Measurements from ENCODE around the gene NCAM1. TPM values are rescaled to one million over a fixed set of nuclear protein-coding genes. Genes with fewer than 3 reads are reported as not detected.

The NCAM1 gene
- total and polyA plus RNA-seq, 4 experiments from 2014 or later, result 0.39 TPM; not detected in 3

DNA sequence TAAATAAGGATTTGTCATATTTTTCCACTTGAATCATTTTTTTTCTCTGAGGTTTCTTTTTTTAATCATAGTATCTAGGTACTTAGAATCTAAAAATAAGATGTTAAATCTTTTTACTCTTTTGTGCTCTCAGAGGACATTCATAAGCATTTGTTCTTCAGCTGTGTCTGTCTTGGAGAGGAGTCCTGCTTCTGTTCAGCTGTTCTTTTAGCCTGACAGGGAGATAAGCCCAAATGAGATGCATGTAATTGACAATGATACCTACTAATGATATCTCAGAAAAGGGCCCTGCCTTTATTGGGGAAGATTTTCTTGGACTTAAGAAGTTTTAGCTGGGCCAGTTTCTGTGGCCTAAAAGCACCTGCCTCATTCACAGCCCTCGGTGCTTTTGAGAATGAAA, 156.9 kb downstream of the NCAM1 start:
- Mint-ChIP-seq H3K4me3 (no peak overlapping the region), H3K9me3 (no peaks in the 10 kb centered on the region), H3K36me3 (no peaks in the 10 kb centered on the region), H3K27me3 (peaks cover 7 to 20% of the 10 kb centered on the region in 2 donors), H3K27ac (no peak overlapping the region), H3K4me1 (no peaks in the 10 kb centered on the region)
- no peak overlapping the region for H3K4me3 ChIP-seq (ENCODE audit: low read length in 2 of 2)
- intact Hi-C loops (cut with micrococcal nuclease), result no loop called here
- no peaks in the 10 kb centered on the region for H3K4me1 ChIP-seq (ENCODE audit: insufficient read depth, low read length)
- CTCF ChIA-PET (ENCODE audit: partially characterized antibody), result no interaction called here
- no peak for DNase-seq
- no peaks in the 10 kb centered on the region for H3K36me3 ChIP-seq (ENCODE audit: insufficient read depth, low read length)
- POLR2A ChIA-PET (ENCODE audit: partially characterized antibody), result no interaction called here
- no peaks in the 10 kb centered on the region for H3K9me3 ChIP-seq (ENCODE audit: control insufficient read depth in 1 of 2, low read length in 2 of 2)
- no peak overlapping the region for H3K27ac ChIP-seq (ENCODE audit: low read depth, low read length)
- no peaks in the 10 kb centered on the region for H3K27me3 ChIP-seq (ENCODE audit: insufficient read depth, low read length)

DNA sequence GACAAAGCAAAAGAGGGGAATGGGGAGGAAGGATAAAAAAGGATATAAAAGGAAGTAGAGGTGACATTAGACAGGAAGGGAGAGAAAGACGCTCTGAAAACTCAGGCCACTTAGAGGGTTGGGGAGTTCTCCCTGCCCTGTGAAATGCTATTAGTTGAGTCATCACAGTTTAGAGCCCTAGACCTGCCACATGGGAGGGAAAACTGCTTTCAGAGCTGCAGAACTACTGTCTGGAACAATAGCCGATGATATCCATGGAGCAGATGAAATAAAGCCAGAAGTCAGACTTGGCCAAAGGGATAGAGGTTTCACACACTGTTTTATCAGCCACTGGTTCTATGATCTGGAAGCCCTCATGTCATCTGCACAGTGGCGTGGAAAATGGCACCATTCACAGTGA, 157.9 kb downstream of the NCAM1 start:
- Histone ChIP-seq H3K9me3 (ENCODE audit: control insufficient read depth in 1 of 2, low read length in 2 of 2) (no peaks in the 10 kb centered on the region), H3K36me3 (ENCODE audit: insufficient read depth, low read length) (no peaks in the 10 kb centered on the region), H3K27ac (ENCODE audit: low read depth, low read length) (no peak overlapping the region), H3K4me1 (ENCODE audit: insufficient read depth, low read length) (no peaks in the 10 kb centered on the region), H3K27me3 (ENCODE audit: insufficient read depth, low read length) (no peaks in the 10 kb centered on the region), H3K4me3 (ENCODE audit: low read length in 2 of 2) (no peak overlapping the region)
- CTCF ChIA-PET (ENCODE audit: partially characterized antibody), result no interaction called here
- Mint-ChIP-seq H3K4me3 (no peak overlapping the region), H3K9me3 (no peaks in the 10 kb centered on the region), H3K36me3 (no peaks in the 10 kb centered on the region), H3K27me3 (peaks cover 5 to 18% of the 10 kb centered on the region in 2 donors), H3K4me1 (no peaks in the 10 kb centered on the region), H3K27ac (no peak overlapping the region)
- intact Hi-C loops (cut with micrococcal nuclease), result no loop called here
- DNase-seq, result no peak
- POLR2A ChIA-PET (ENCODE audit: partially characterized antibody), result no interaction called here

- intact Hi-C loops (cut with micrococcal nuclease), result no loop called here
- Histone ChIP-seq H3K27me3 (ENCODE audit: insufficient read depth, low read length) (no peaks in the 10 kb centered on the region), H3K27ac (ENCODE audit: low read depth, low read length) (no peak overlapping the region), H3K36me3 (ENCODE audit: insufficient read depth, low read length) (no peaks in the 10 kb centered on the region), H3K4me1 (ENCODE audit: insufficient read depth, low read length) (no peaks in the 10 kb centered on the region), H3K4me3 (ENCODE audit: low read length in 2 of 2) (no peak overlapping the region), H3K9me3 (ENCODE audit: control insufficient read depth in 1 of 2, low read length in 2 of 2) (no peaks in the 10 kb centered on the region)
- no peaks in the 10 kb centered on the region for H3K9me3 Mint-ChIP-seq
- H3K27ac Mint-ChIP-seq, result no peak overlapping the region
- ChIA-PET POLR2A (ENCODE audit: partially characterized antibody) (no interaction called here), CTCF (ENCODE audit: partially characterized antibody) (no interaction called here)
- no peak for DNase-seq
- no peak overlapping the region for H3K4me3 Mint-ChIP-seq
- H3K27me3 Mint-ChIP-seq, result peaks cover 5 to 13% of the 10 kb centered on the region in 2 donors
- H3K4me1 Mint-ChIP-seq, result no peaks in the 10 kb centered on the region
- no peaks in the 10 kb centered on the region for H3K36me3 Mint-ChIP-seq
These were observed 158.9 kb downstream of the NCAM1 start for GRCh38 chr11:113119966-113120736.

DNA sequence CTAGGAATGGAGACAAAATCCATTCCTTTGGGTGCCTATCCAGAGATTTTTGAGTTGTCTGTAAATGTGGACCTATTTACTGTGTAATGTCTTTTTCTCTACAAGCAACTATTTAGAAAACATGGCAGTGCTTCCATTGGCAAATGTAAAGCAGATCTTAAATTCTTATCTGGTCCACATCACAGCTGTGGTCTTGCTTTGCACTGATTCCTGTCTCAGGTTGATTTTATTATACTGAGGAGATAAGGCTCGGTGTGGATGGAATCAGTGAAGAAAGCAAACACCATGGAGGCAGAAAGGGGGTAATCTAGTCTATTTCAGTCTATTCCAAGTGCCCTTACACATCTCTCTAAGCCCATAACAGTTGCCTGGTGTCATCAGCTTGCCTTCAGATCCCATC, 160.5 kb downstream of the NCAM1 start:
- H3K27me3 ChIP-seq (ENCODE audit: insufficient read depth, low read length), result no peaks in the 10 kb centered on the region
- CTCF ChIA-PET (ENCODE audit: partially characterized antibody), result no interaction called here
- intact Hi-C loops (cut with micrococcal nuclease), result no loop called here
- no peaks in the 10 kb centered on the region for H3K36me3 ChIP-seq (ENCODE audit: insufficient read depth, low read length)
- Mint-ChIP-seq H3K9me3 (no peaks in the 10 kb centered on the region), H3K4me3 (no peak overlapping the region), H3K27ac (no peak overlapping the region), H3K4me1 (no peaks in the 10 kb centered on the region), H3K36me3 (no peaks in the 10 kb centered on the region), H3K27me3 (peaks cover 5 to 15% of the 10 kb centered on the region in 2 donors)
- H3K9me3 ChIP-seq (ENCODE audit: control insufficient read depth in 1 of 2, low read length in 2 of 2), result no peaks in the 10 kb centered on the region
- POLR2A ChIA-PET (ENCODE audit: partially characterized antibody), result no interaction called here
- no peak for DNase-seq
- no peak overlapping the region for H3K4me3 ChIP-seq (ENCODE audit: low read length in 2 of 2)
- no peaks in the 10 kb centered on the region for H3K4me1 ChIP-seq (ENCODE audit: insufficient read depth, low read length)
- no peak overlapping the region for H3K27ac ChIP-seq (ENCODE audit: low read depth, low read length)

GRCh38 chr11:113124006-113124405, 162.8 kb downstream of the NCAM1 start:
- no peak overlapping the region for H3K27ac Mint-ChIP-seq
- no peaks in the 10 kb centered on the region for H3K27me3 ChIP-seq (ENCODE audit: insufficient read depth, low read length)
- H3K27me3 Mint-ChIP-seq, result peaks cover 0 to 13% of the 10 kb centered on the region in 2 donors
- H3K9me3 Mint-ChIP-seq, result no peaks in the 10 kb centered on the region
- no peaks in the 10 kb centered on the region for H3K4me1 Mint-ChIP-seq
- H3K4me3 ChIP-seq (ENCODE audit: low read length in 2 of 2), result no peak overlapping the region
- no peaks in the 10 kb centered on the region for H3K36me3 ChIP-seq (ENCODE audit: insufficient read depth, low read length)
- no peaks in the 10 kb centered on the region for H3K4me1 ChIP-seq (ENCODE audit: insufficient read depth, low read length)
- H3K36me3 Mint-ChIP-seq, result no peaks in the 10 kb centered on the region
- H3K4me3 Mint-ChIP-seq, result no peak overlapping the region
- CTCF ChIA-PET (ENCODE audit: partially characterized antibody), result no interaction called here
- POLR2A ChIA-PET (ENCODE audit: partially characterized antibody), result no interaction called here
- no peaks in the 10 kb centered on the region for H3K9me3 ChIP-seq (ENCODE audit: control insufficient read depth in 1 of 2, low read length in 2 of 2)
- no peak for DNase-seq
- H3K27ac ChIP-seq (ENCODE audit: low read depth, low read length), result no peak overlapping the region
- intact Hi-C loops (cut with micrococcal nuclease), result no loop called here

- ChIA-PET POLR2A (ENCODE audit: partially characterized antibody) (no interaction called here), CTCF (ENCODE audit: partially characterized antibody) (no interaction called here)
- H3K9me3 ChIP-seq (ENCODE audit: control insufficient read depth in 1 of 2, low read length in 2 of 2), result no peaks in the 10 kb centered on the region
- no peaks in the 10 kb centered on the region for H3K27me3 ChIP-seq (ENCODE audit: insufficient read depth, low read length)
- no peak overlapping the region for H3K27ac Mint-ChIP-seq
- no peak overlapping the region for H3K4me3 ChIP-seq (ENCODE audit: low read length in 2 of 2)
- no peak overlapping the region for H3K4me3 Mint-ChIP-seq
- H3K27ac ChIP-seq (ENCODE audit: low read depth, low read length), result no peak overlapping the region
- H3K4me1 ChIP-seq (ENCODE audit: insufficient read depth, low read length), result no peaks in the 10 kb centered on the region
- DNase-seq, result no peak
- no peaks in the 10 kb centered on the region for H3K4me1 Mint-ChIP-seq
- no peaks in the 10 kb centered on the region for H3K36me3 ChIP-seq (ENCODE audit: insufficient read depth, low read length)
- H3K27me3 Mint-ChIP-seq, result peaks cover 0 to 11% of the 10 kb centered on the region in 2 donors
- H3K9me3 Mint-ChIP-seq, result no peaks in the 10 kb centered on the region
- H3K36me3 Mint-ChIP-seq, result no peaks in the 10 kb centered on the region
- intact Hi-C loops (cut with micrococcal nuclease), result no loop called here
These were observed 163.4 kb downstream of the NCAM1 start for GRCh38 chr11:113124578-113124977.

DNA sequence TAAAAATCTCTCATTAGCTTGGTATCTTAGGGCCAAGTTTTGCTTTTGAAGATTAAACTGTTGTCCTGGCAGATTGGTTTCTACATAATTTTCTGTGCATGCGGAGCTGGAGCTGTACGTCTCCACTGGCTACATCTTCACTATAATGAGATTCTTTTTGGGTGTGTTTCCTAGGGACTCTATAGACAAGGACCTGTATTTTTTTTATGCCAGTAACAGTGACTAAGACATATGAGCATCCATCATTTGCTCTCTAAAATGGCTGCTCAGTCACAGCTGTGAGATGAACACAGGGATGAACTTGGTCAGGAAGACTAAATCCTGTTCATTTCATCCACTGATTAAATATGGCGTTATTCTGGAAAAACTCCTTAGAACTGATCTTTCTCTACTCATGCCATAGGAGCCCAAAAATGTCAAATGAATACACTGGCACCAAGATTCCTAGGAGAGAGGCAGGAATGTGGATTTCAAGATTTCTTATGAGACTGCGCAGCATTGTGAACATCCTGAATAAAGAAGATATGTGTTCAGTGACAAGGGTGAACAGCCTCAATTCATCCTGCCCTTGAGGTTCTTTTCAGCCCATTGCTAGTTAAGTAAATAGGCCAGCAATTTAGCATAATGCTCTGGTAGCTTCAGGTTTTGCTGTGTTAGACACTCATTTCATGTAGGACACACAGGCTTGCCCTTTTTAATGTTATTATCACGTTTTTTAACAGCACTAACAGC, 168.2 kb downstream of the NCAM1 start:
- peaks cover 2 to 3% of the 10 kb centered on the region in 2 donors for H3K27me3 Mint-ChIP-seq
- no peak overlapping the region for H3K27ac Mint-ChIP-seq
- H3K4me1 Mint-ChIP-seq, result no peaks in the 10 kb centered on the region

More for the DNA sequence above, 168.2 kb downstream of the NCAM1 start:
- Mint-ChIP-seq H3K4me3 (no peak overlapping the region), H3K9me3 (no peaks in the 10 kb centered on the region), H3K36me3 (no peaks in the 10 kb centered on the region)
- Histone ChIP-seq H3K27ac (ENCODE audit: low read depth, low read length) (no peak overlapping the region), H3K9me3 (ENCODE audit: control insufficient read depth in 1 of 2, low read length in 2 of 2) (no peaks in the 10 kb centered on the region), H3K27me3 (ENCODE audit: insufficient read depth, low read length) (no peaks in the 10 kb centered on the region), H3K4me3 (ENCODE audit: low read length in 2 of 2) (no peak overlapping the region), H3K4me1 (ENCODE audit: insufficient read depth, low read length) (no peaks in the 10 kb centered on the region), H3K36me3 (ENCODE audit: insufficient read depth, low read length) (no peaks in the 10 kb centered on the region)
- intact Hi-C loops (cut with micrococcal nuclease), result no loop called here
- no peak for DNase-seq
- CTCF ChIA-PET (ENCODE audit: partially characterized antibody), result no interaction called here
- POLR2A ChIA-PET (ENCODE audit: partially characterized antibody), result no interaction called here

Data from CD4-positive, alpha-beta memory T cell (primary cell).